A673 (cell line): Measurements from ENCODE around the gene UGT1A7. TPM values are rescaled to one million over a fixed set of nuclear protein-coding genes. Genes with fewer than 3 reads are reported as not detected.

Experiments
- BruUV-seq: library from RNA; stranded (reverse); fragments of 400-500 nt; replicated peaks from 2 replicates; lab custom pipeline; 2021; lab: Mats Ljungman, UMichigan
- CTCF ChIA-PET: fragments of 300-600 bp; sonication (Branson Sonifier 250); formaldehyde crosslinking; loops from one replicate; lab custom pipeline; 2022; ENCODE audit warnings: antibody characterized with exemption; lab: Charles Lee
- POLR2A ChIA-PET: fragments of 300-600 bp; sonication (Branson Sonifier 250); formaldehyde crosslinking; loops from one replicate; lab custom pipeline; 2022; ENCODE audit warnings: antibody characterized with exemption; ENCODE audit not compliant: low non-redundant PET; lab: Charles Lee
- DNase-seq: peaks from one replicate; pipeline ENCODE4 v3.0.0-alpha.2; 2015; ENCODE audit warnings: low spot score
- H3K27ac ChIP-seq: fragments of 200-600 bp; sonication (generic); 2 replicates; pipeline ENCODE4 v1.5.1; 2016; ENCODE audit warnings: mixed run types, low read depth, mild to moderate bottlenecking, mixed read lengths, antibody characterized with exemption, low read length; ENCODE audit not compliant: poor library complexity, severe bottlenecking
- H3K27me3 ChIP-seq: fragments of 200-600 bp; sonication (generic); replicated peaks from 2 replicates; pipeline ENCODE4 v1.6.1; 2017; ENCODE audit warnings: mixed run types, low read depth, mild to moderate bottlenecking, mixed read lengths, antibody characterized with exemption, low read length; ENCODE audit not compliant: insufficient read depth, poor library complexity
- H3K36me3 ChIP-seq: fragments of 200-600 bp; sonication (generic); 2 replicates; pipeline ENCODE4 v1.6.1; 2016; ENCODE audit warnings: mixed run types, mild to moderate bottlenecking, mixed read lengths, antibody characterized with exemption, low read length; ENCODE audit not compliant: insufficient read depth, poor library complexity, severe bottlenecking
- H3K4me1 ChIP-seq: fragments of 200-600 bp; sonication (generic); 2 replicates; pipeline ENCODE4 v1.6.1; 2017; ENCODE audit warnings: mixed run types, mild to moderate bottlenecking, mixed read lengths, antibody characterized with exemption, low read length; ENCODE audit not compliant: insufficient read depth, poor library complexity, severe bottlenecking
- H3K4me3 ChIP-seq: fragments of 200-600 bp; sonication (generic); 2 replicates; pipeline ENCODE4 v1.5.1; 2016; ENCODE audit warnings: low read depth, mixed run types, mild to moderate bottlenecking, mixed read lengths, low read length; ENCODE audit not compliant: poor library complexity, severe bottlenecking
- H3K9me3 ChIP-seq: fragments of 200-600 bp; sonication (generic); 2 replicates; pipeline ENCODE4 v1.6.1; 2016; ENCODE audit warnings: mixed run types, low read depth, mild to moderate bottlenecking, mixed read lengths, antibody characterized with exemption, low read length; ENCODE audit not compliant: poor library complexity, severe bottlenecking
- EZH2 ChIP-seq: fragments of 200-600 bp; sonication (generic); IDR thresholded peaks from 2 replicates; pipeline ENCODE4 v1.6.1; 2017; ENCODE audit warnings: borderline replicate concordance, low read depth, mild to moderate bottlenecking, mixed read lengths, antibody characterized with exemption, low read length; ENCODE audit not compliant: poor library complexity, severe bottlenecking
- intact Hi-C: fragments of 100-400 bp; cut with micrococcal nuclease; formaldehyde crosslinking; loops from one replicate; pipeline ENCODE4 v1.10.0; 2022; ENCODE audit not compliant: unreplicated experiment
- total RNA-seq: library from RNA; stranded (reverse); gene quantifications from 2 replicates; pipeline ENCODE4 v1.2.3, GENCODE V29; 2021
- TF ChIP-seq, protein P1 (sequence below): fragments of 300-800, 200-600 bp; sonication (generic); conservative IDR thresholded peaks from 2 replicates; pipeline ENCODE4 v1.5.1; 2017; ENCODE audit warnings: low read depth, mild to moderate bottlenecking, antibody characterized with exemption, low read length, moderate library complexity, mixed read lengths

UGT1A7 gene
- total RNA-seq, 1 experiment from 2014 or later = not detected

DNA sequence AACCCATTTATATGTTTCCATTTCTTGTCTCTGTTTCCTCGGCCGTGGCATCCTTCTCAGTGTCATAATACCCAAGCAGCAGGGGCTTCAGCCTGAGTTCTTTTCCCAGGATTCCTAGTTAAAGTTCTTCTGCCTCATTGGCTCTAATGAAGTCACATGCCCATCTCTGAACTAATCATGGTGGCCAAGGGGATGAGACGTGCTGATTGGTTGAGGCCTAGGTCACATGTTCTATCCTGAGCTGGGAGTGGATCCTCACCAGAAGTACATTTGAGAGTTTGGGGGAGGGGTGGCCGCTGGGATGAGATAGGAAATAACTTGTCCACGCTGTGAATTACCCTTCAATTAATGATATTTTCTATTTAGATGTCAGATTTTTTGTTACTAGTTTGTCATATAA lies 27.2 kb downstream of the UGT1A7 start:
- Histone ChIP-seq H3K27ac (no peak overlapping the region), H3K9me3 (no peaks in the 10 kb centered on the region), H3K4me3 (no peak overlapping the region), H3K27me3 (no peaks in the 10 kb centered on the region), H3K4me1 (peaks cover 16% of the 10 kb centered on the region), H3K36me3 (no peaks in the 10 kb centered on the region)
- ChIA-PET POLR2A (no interaction called here), CTCF (no interaction called here)
- intact Hi-C loops = no loop called here
- TF ChIP-seq EZH2 = no peak
- TF ChIP-seq, protein P1, sequence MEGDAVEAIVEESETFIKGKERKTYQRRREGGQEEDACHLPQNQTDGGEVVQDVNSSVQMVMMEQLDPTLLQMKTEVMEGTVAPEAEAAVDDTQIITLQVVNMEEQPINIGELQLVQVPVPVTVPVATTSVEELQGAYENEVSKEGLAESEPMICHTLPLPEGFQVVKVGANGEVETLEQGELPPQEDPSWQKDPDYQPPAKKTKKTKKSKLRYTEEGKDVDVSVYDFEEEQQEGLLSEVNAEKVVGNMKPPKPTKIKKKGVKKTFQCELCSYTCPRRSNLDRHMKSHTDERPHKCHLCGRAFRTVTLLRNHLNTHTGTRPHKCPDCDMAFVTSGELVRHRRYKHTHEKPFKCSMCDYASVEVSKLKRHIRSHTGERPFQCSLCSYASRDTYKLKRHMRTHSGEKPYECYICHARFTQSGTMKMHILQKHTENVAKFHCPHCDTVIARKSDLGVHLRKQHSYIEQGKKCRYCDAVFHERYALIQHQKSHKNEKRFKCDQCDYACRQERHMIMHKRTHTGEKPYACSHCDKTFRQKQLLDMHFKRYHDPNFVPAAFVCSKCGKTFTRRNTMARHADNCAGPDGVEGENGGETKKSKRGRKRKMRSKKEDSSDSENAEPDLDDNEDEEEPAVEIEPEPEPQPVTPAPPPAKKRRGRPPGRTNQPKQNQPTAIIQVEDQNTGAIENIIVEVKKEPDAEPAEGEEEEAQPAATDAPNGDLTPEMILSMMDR = no peak
- peak; percentile 25 for DNase-seq
- BruUV-seq = no TSS peak

DNA sequence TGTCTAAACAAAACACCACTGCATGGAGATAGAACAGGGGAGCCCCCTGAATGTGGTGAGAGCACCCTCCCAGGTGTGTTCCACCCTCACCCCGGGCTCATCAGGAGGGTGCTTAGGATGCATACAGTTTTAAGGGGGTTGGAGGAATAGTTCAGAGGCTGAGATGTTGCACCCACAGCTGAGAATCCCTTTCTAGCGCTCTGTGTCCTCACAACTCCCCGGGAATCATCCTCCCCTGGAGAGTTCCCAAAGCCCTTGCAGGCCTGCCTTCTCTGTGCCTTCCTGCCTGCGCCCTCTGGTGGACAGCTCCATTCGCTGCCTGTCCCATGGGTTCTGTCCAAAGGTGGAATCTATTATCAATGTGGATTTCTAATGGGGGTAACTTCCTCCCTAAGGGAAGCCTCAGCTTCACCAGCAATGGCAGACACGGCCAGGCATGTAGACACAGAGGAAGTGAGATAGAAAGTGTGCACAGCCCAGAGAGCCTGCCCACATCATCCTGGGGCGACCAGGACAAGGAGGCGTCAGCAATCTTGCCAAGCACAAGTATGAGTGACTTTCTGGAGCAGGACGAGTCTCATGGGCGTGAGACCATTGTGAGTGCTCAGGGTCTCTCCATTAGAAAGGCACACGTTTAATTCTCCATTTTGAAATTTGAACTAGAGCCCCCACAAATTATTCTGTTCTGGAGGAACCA lies 29.8 kb downstream of the UGT1A7 start:
- Histone ChIP-seq H3K27me3 (no peaks in the 10 kb centered on the region), H3K9me3 (no peaks in the 10 kb centered on the region), H3K4me3 (no peak overlapping the region), H3K36me3 (no peaks in the 10 kb centered on the region), H3K4me1 (peaks cover 16% of the 10 kb centered on the region), H3K27ac (no peak overlapping the region)
- POLR2A ChIA-PET = no interaction called here
- BruUV-seq = no TSS peak
- DNase-seq = peak; percentile 90
- TF ChIP-seq EZH2 = no peak
- TF ChIP-seq, protein P1 = peak; percentile 98
- intact Hi-C loops = loop anchor here (1.0 kb wide), 1 partner anchor 262 kb away; no protein-coding TSS in a partner anchor
- CTCF ChIA-PET = interaction anchor here (1.1 kb wide), 1 partner anchor 262 kb away, joined by 4 read pairs; no protein-coding TSS in a partner anchor

DNA sequence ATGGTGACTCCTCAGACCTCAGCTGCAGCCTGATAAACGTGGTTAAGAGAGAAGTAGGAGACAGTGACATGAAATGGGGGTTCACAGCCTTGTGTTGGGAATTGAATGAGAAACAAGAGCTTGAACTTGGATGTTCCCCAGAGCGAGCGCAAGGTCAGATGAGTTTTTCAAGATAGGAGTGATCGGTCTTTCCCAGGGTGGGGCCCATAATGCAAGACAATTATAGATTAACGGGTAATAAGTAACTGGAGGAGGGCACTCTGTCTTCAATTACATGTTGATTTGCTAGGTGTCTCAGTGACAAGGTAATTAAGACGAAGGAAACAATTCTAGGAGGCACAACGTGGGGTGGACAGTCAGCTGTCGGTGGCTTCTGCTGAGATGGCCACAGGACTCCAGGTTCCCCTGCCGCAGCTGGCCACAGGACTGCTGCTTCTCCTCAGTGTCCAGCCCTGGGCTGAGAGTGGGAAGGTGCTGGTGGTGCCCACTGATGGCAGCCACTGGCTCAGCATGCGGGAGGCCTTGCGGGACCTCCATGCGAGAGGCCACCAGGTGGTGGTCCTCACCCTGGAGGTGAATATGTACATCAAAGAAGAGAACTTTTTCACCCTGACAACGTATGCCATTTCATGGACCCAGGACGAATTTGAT lies 31.0 kb downstream of the UGT1A7 start, which contains the start of gene UGT1A5:
UGT1A5 (plus strand) TSS at position 297 of the 651 bp plus-strand sequence; CDS start at position 382, 85 bp downstream.
- H3K27ac ChIP-seq = no peak within 1 kb of the TSS
- no peaks in the 10 kb centered on the region for H3K27me3 ChIP-seq
- intact Hi-C loops = no loop called here
- H3K4me1 ChIP-seq = peaks cover 16% of the 10 kb centered on the region
- no peaks in the 10 kb centered on the region for H3K36me3 ChIP-seq
- POLR2A ChIA-PET = no interaction called here
- BruUV-seq = no TSS peak
- H3K4me3 ChIP-seq = no peak within 1 kb of the TSS
- TF ChIP-seq, protein P1 = no peak
- no peak for TF ChIP-seq EZH2
- no peaks in the 10 kb centered on the region for H3K9me3 ChIP-seq
- no peak for DNase-seq
- CTCF ChIA-PET = interaction anchor here (1.1 kb wide), 1 partner anchor 264 kb away, joined by 4 read pairs; no protein-coding TSS in a partner anchor
